GM18502 (cell line): ENCODE data around the gene USP15.
"Not testable (repeated sequence)": the region's sequence is repeated elsewhere in the genome, so short reads cannot be mapped to it uniquely, and the experiment has no call there.

Source experiments
- ATAC-seq: cut with Tn5 transposase; IDR thresholded peaks from one replicate; pipeline ENCODE4 v1.9.1; 2021; ENCODE audit warnings: mild to moderate bottlenecking; ENCODE audit not compliant: unreplicated experiment, poor library complexity

Gene USP15

DNA sequence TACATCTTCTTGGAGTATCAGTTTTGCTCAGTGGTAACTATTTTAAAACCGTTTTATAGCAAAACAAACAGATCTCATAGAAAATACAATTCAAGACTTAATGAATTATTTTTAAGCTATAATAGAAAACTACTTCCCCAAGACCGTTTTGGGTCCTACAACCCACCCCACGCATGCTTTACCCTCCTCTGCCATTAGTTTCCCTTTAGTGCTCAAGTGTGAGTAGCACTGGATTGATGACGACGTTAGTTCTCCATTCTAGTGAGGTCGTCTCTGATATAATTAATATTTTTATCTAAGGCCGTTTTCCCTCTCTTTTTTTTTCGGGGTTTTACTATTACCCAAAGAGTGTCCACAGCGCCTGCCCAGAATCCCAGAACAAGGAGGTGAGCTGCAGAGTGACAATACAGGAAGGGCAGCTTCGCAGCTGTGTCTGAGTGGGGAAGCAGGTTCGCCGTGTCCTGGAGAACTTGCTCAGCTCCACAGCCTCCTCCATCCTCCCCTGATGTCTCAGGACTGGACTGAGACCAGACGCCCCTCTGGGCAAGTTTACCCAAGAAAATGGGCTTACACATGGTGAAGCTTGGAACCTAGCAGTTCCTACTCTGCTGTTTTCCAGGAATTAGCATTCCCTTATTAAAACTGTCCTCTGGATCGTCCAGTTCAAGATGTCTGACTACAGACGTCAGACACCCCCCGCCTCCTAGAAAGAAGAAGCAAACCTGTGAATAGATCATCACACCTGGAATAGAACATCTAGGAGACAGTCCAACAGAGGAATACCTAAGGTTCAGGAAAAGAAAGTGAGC, 174.5 kb downstream of the USP15 start:
- no peak for ATAC-seq

DNA sequence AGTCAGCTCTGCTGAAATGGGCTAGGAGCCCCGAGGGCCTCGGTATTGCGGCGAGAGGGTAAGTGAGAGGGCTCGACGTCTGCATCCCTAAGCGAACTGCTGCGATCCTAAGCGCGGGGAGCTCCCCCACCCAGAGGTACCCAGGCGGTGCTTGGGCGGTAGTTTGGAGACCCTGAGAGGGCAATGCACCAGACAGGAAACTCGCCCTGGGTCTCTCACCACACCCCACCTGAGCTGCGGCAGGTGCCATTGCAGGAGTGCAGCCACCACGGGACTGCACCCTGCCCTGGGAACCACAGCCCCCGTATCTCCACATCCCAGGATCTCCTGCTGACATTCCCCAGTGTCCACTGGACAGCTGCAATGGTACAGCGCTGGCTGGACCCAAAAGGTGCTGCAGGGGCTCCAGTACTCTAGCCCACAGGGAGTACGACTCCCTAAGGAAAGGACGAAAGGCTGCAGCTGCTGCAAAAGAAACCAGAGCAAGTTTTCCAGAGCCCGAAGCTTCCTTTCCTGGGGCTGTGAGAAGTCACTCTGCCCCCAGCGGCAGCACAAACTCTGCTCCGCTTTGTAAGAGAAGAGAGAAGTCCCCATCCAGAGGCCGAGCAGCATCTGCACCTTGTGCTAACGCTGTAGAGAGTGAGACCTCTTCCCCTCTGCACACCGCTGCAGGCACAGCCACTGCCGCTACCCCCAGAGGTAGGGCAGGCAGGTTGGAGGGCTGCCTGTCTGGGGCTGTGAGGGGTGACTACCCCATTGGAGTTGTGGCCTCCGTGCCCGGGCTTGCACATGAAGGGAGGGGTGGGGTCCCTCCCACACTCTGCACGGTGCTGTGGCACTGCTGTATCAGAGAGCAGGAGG, 175.3 kb downstream of the USP15 start:
- peak; percentile 89 for ATAC-seq

DNA sequence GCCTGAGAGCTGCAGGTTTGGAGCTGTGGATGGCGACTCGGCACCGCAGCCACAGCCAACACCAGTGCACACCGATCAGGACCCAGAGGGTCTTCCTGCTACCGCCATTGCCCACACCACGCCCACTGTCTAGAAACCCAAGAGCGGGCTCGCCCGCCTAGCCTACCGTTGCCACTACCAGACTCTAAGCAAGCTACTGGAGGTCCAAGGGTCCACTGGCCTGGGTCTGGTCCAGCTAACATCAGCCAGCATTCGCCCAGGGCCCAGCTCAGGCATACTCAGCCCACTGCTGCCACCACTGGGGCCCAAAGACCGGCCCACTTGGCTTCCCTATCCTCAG, 175.9 kb downstream of the USP15 start:
- ATAC-seq: no peak

DNA sequence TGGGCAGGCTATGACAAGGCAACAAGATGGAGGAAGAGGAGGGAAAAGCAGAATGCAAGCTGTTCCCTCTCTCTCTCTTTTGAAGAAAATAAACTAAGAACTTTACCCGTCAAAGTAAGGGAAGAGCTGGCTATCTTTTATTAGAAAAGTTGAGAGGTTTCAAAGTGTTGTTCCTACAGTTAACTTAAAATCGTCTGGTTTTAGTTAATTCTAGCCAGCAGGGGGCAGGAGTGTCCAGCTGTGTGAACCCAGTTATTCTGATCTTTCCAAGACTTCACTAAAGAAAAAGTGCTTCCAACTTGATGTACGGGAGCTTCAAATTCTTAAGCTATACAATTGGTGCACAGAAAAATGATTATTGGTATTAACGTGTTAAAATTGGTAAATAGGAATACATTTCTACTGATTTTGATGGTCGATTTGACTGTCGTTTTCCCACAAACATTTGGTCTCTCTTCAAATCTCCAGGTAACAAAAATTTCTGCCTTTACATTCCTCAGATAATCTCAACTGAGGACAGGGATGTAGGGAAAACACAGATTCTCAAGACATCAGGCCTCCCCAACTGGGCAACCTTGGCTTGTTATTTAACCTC, 178.0 kb downstream of the USP15 start:
- ATAC-seq: no peak

DNA sequence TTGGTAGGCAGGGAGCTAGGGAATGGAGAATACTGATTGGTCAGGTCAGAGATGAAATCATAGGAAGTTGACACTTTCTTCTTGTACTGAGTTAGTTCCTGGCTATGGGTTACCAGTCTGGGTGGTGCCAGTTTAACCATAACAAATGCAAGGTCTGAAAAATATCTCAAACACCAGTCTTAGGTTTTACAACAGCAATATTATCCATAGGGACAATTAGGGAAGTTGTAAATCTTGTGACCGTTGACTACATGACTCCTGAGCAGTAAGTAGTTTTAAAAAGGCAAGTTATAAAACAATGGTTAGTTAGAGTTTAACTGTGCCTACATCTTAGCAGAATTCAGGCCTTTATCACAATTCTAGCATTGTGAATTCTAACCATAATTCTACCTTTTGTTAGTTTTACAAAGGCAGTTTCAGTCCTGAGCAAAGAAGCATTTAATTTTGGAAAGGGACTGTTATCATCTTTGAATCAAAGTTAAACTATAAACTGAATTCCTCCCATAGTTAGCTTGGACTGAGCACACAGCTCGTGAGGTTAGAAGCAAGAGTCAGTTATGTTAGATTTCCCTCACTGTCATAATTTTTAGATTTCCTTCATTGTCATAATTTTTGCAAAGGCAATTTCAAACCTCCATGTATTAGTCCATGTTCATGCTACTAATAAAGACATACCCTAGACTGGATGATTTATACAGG, 186.7 kb downstream of the USP15 start:
- no peak for ATAC-seq

DNA sequence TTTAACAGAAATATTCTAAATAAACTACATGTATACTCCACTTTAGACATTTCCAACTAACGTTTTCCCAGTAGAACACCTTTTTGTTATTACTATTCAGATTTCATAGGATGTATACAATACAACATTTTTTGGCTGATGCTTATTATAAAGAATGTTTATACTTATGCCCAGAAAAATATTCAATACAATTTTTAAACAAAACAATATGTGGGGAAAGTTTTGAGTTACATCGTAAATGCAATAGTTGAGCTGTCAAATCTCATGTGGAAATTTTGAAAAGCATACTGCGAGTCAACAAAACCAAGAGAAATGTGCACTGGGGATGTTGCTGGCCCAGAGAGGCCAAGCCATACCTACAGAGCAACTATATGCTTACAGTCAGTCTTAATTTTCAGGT, 188.2 kb downstream of the USP15 start:
- ATAC-seq: no peak

DNA sequence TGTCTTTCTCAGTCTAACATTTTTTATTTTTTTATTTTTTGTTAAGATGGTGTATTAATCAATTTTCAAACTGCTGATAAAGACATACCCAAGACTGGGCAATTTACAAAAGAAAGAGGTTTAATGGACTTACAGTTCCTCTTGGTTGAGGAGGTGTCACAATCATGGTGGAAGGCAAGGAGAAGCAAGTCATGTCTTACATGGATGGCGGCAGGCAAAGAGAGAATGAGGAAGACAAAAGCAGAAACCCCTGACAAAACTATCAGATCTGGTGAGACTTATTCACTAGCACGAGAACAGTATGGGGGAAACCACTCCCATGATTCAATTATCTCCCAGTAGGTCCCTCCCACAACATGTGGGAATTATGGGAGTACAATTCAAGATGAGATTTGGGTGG, 195.2 kb downstream of the USP15 start:
- not testable (repeated sequence) for ATAC-seq

DNA sequence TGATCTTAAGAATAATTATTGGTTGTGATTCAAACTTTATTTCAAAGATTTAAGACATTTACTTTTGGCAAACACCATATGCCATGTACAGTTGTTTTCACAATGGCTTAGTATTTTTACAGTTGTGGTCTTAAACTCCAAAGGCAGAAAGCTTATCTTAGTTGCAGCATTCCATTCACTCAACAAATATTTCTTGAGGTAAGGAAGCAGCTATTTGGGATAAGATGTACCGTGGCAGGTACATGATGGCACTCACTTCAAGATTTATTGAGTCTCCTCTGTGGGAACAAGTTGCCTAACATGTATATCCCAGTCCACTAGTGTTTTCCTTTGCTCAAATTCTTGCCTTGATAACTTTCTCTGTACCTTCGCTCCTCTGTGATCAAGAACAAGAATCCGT, 198.4 kb downstream of the USP15 start:
- ATAC-seq: no peak

DNA sequence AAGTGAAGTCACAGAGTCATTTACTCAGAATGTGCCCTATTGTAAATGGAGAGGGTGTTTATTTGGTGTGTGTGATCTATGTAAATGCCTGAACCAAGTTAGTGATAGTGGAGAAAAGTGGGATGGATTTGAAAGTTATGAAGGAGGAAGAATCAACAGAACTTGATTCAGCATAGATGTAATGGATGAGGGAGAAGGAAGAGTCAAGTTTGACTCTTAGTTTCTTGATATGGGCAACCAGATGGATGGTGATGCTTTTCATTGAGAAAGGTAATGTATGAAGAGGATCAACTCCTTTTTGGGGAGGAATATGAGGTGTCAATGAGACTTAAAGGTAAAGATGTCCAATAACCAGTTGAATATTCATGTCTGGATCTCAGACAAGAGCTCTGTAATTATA, 199.8 kb downstream of the USP15 start:
- no peak for ATAC-seq

DNA sequence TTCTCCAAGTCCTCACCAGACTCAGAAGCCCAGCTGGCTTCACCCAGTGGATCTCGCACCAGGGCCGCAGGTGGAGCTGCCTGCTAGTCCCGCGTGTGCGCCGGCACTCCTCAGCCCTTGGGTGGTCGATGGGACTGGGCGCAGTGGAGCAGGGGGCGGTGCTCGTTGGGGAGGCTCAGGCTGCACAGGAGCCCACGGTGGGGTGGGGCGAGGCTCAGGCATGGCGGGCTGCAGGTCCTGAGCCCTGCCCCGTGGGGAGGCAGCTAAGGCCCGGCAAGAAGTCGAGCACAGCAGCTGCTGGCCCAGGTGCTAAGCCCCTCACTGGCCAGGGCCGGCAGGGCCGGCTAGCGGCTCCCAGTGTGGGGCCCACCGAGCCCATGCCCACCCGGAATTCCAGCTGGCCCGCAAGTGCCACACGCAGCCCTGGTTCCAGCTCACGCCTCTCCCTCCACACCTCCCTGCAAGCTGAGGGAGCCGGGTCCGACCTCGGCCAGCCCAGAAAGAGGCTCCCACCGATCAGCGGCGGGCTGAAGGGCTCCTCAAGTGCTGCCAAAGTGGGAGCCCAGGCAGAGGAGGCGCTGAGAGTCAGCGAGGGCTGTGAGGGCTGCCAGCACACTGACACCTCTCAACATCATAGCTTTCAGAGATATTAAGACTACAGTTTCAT, 201.1 kb downstream of the USP15 start:
- ATAC-seq: not testable (repeated sequence)

DNA sequence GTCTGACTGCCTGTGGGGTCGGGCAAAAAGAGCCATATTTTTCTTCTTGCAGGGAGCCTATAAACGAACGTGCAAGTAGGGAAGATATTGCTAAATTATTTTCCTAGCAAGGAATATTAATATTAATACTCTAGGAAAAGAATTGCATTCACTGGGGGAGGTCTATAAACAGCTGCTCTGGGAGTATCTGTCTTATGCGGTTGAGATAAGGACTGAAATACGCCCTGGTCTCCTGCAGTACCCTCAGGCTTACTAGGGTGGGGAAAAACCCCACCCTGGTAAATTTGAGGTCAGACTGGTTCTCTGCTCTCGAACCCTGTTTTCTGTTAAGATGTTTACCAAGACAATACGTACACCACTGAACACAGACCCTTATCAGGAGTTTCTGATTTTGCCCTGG, 203.0 kb downstream of the USP15 start:
- not testable (repeated sequence) for ATAC-seq
